Subcutaneous adipose tissue (tissue), 4 donors: ENCODE measurements around the gene REV3L. TPM values are rescaled to one million over a fixed set of nuclear protein-coding genes. Genes with fewer than 3 reads are reported as not detected.

Experiments
- total RNA-seq, 4 donors: library from RNA; depleted of rRNA; stranded (reverse); fragments of >200 nt; gene quantifications; one replicate each; pipeline ENCODE4 v1.1.0, GENCODE V29; 2016
- TF ChIP-seq, protein P1 (sequence below): fragments of 450-650 bp; IDR thresholded peaks from one replicate; pipeline ENCODE4 v1.5.1; 2016; ENCODE audit warnings: low read depth, mild to moderate bottlenecking, control low read depth, antibody characterized with exemption, moderate library complexity

The REV3L gene
- total RNA-seq, 4 donors from 2014 or later, result 94.7 to 140 (median 106) TPM

GRCh38 chr6:111258010-111258409, 225.0 kb downstream of the REV3L start:
- TF ChIP-seq, protein P1, sequence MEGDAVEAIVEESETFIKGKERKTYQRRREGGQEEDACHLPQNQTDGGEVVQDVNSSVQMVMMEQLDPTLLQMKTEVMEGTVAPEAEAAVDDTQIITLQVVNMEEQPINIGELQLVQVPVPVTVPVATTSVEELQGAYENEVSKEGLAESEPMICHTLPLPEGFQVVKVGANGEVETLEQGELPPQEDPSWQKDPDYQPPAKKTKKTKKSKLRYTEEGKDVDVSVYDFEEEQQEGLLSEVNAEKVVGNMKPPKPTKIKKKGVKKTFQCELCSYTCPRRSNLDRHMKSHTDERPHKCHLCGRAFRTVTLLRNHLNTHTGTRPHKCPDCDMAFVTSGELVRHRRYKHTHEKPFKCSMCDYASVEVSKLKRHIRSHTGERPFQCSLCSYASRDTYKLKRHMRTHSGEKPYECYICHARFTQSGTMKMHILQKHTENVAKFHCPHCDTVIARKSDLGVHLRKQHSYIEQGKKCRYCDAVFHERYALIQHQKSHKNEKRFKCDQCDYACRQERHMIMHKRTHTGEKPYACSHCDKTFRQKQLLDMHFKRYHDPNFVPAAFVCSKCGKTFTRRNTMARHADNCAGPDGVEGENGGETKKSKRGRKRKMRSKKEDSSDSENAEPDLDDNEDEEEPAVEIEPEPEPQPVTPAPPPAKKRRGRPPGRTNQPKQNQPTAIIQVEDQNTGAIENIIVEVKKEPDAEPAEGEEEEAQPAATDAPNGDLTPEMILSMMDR, result no peak

DNA sequence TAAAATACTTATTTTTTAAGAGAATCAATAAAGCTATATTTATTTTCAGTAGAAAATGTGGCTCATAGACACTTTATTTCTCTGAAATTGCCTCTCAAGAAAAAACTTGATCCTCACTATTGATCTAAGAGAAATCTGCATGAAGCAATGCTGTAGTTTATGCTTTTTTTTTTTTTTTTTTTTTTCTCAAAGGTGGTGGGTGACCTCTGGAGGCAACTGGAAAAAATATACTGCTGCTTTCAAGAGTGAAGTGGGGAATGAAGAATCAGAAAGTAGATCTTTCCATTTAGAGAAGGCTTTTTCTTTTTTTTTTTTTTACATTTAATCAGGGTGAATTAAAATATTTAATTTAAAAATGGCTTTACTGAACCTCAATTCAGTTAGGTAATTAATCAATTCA, 226.4 kb downstream of the REV3L start:
- TF ChIP-seq, protein P1, result no peak

DNA sequence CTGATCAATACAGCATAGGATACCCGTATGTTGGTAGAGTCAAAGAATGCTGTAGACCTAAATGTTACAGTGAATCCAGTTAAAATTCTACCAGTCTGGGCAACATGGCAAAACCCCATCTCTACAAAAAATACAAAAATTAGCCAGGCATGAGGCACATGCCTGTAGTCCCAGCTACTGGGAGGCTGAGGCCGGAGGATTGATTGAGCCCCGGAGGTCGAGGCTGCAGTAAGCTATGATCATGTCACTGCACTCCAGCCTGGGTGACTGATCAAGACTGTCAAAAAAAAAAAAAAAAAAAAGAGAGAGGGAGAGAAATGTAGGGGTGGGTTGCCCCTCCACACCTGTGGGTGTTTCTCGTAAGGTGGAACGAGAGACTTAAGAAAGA, 228.2 kb downstream of the REV3L start:
- TF ChIP-seq, protein P1, result no peak

- TF ChIP-seq, protein P1, result no peak
Observed at GRCh38 chr6:111254004-111254778, 228.8 kb downstream of the REV3L start.

GRCh38 chr6:111252726-111253125, 230.3 kb downstream of the REV3L start:
- TF ChIP-seq, protein P1, result no peak

DNA sequence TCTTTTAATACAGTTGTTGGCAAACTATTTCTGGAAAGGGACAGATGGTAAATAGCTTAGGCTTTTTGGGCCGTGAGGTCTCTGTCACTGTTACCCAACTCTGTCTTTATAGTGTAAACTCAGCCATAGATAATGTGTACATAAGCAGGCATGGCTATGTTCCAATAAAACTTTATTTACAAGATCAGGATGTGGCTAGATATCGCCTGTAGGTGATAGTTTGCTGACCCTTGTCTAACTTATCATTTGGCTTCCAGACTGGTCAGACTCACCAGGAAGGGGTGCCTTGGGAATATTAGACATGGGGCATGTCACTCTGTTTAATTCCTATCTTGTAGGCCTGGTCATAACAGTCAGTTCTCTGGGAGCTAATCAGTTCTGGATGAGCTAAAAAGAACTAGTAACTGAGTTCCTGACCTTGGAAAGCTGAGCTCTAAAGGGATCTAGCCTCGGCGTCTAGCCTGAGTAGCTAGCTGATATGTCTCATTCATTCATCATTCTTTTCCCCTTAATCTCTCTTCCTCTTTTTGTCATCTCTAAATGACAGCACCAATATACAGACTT, 232.1 kb downstream of the REV3L start:
- TF ChIP-seq, protein P1, result no peak

Other genes with a start within 250 kb of the REV3L start
- gene TRAF3IP2, start 122.7 kb upstream of the REV3L start, total RNA-seq, result 10 to 100 TPM; 19.8 to 30.3 (median 23.9) TPM